SW 1271 (cell line): ENCODE results near the gene ALDOC.
"Not testable (repeated sequence)": the region's sequence is repeated elsewhere in the genome, so short reads cannot be mapped to it uniquely, and the experiment has no call there.

ENCODE experiments used
- DNase-seq, 2 experiments: peaks; one replicate each; lab custom pipeline; 2025; lab: John Stamatoyannopoulos, UW

Gene ALDOC

GRCh38 chr17:28576758-28577465, at the start of gene ALDOC:
TSS of gene ALDOC (minus strand) at chr17:28576895. CDS start at chr17:28575532, 1,363 bp downstream.
- peak; percentile 55 to 69 for DNase-seq

GRCh38 chr17:28624148-28624547, 47.5 kb upstream of the ALDOC start:
- no peak for DNase-seq

GRCh38 chr17:28623696-28624095, 47.0 kb upstream of the ALDOC start:
- no peak for DNase-seq

GRCh38 chr17:28622186-28622585, 45.5 kb upstream of the ALDOC start:
- DNase-seq: no peak

GRCh38 chr17:28620010-28620409, 43.3 kb upstream of the ALDOC start:
- DNase-seq: no peak

- no peak for DNase-seq
Measured at GRCh38 chr17:28618464-28618863, 41.8 kb upstream of the ALDOC start.

GRCh38 chr17:28616281-28616680, 39.6 kb upstream of the ALDOC start:
- no peak for DNase-seq

GRCh38 chr17:28615260-28615940, 38.7 kb upstream of the ALDOC start:
- no peak for DNase-seq

- no peak for DNase-seq
Measured at GRCh38 chr17:28613931-28614381, 37.3 kb upstream of the ALDOC start, which contains the start of gene RSKR. TSS of gene RSKR (minus strand) at chr17:28614185. CDS start at chr17:28614161, 24 bp downstream.

- DNase-seq: peak in 1 of 2 experiments; percentile 14
Measured at GRCh38 chr17:28612936-28613872, 36.5 kb upstream of the ALDOC start.

GRCh38 chr17:28612531-28612930, 35.8 kb upstream of the ALDOC start:
- DNase-seq: no peak

- DNase-seq: no peak
Measured at GRCh38 chr17:28610376-28610775, 33.7 kb upstream of the ALDOC start.

- DNase-seq: not testable (repeated sequence)
Measured at GRCh38 chr17:28604031-28604430, 27.3 kb upstream of the ALDOC start.

- peak; percentile 29 to 72 for DNase-seq
Measured at GRCh38 chr17:28599311-28600184, 22.9 kb upstream of the ALDOC start.

GRCh38 chr17:28598799-28599310, 22.2 kb upstream of the ALDOC start, which contains the start of gene SPAG5:
TSS of gene SPAG5 (minus strand) at chr17:28599025. CDS start at chr17:28598946, 79 bp downstream.
- peak; percentile 70 to 94 for DNase-seq

- no peak for DNase-seq
Measured at GRCh38 chr17:28598389-28598788, 21.7 kb upstream of the ALDOC start.

GRCh38 chr17:28597606-28598383, 21.1 kb upstream of the ALDOC start:
- DNase-seq: no peak

- no peak for DNase-seq
Measured at GRCh38 chr17:28592260-28592659, 15.6 kb upstream of the ALDOC start.

- no peak for DNase-seq
Measured at GRCh38 chr17:28585851-28586250, 9.2 kb upstream of the ALDOC start.

- DNase-seq: no peak
Measured at GRCh38 chr17:28584434-28584833, 7.7 kb upstream of the ALDOC start.
